Stimulated activated CD8-positive, alpha-beta memory T cell treated with anti-CD3 and anti-CD28 coated beads, Interleukin-12 subunit alpha, Interleukin-12 subunit beta, amount 100 ng/mL, for 1 hour (primary cell): Measurements from ENCODE around the gene LSM14B.
"Not testable (repeated sequence)": the region's sequence is repeated elsewhere in the genome, so short reads cannot be mapped to it uniquely, and the experiment has no call there.

Experiments
- DNase-seq: peaks from one replicate; pipeline ENCODE4 v3.0.0-alpha.2; 2020; ENCODE audit warnings: low read depth

Gene LSM14B

GRCh38 chr20:62121776-62122653 lies at the start of gene LSM14B:
LSM14B (plus strand) TSS chr20:62122475; CDS start chr20:62122667, 192 bp downstream.
- DNase-seq = peak; percentile 90

GRCh38 chr20:62073323-62073722 lies 49.0 kb upstream of the LSM14B start:
- no peak for DNase-seq

GRCh38 chr20:62079166-62079565 lies 43.1 kb upstream of the LSM14B start:
- DNase-seq = no peak

GRCh38 chr20:62080249-62080990 lies 41.9 kb upstream of the LSM14B start:
- no peak for DNase-seq

- no peak for DNase-seq
These were observed 39.0 kb upstream of the LSM14B start for GRCh38 chr20:62083312-62083711.

- not testable (repeated sequence) for DNase-seq
These were observed 38.1 kb upstream of the LSM14B start for GRCh38 chr20:62084224-62084623.

GRCh38 chr20:62085206-62085605 lies 37.1 kb upstream of the LSM14B start:
- no peak for DNase-seq

GRCh38 chr20:62087227-62087626 lies 35.0 kb upstream of the LSM14B start:
- no peak for DNase-seq

GRCh38 chr20:62087632-62088031 lies 34.6 kb upstream of the LSM14B start:
- no peak for DNase-seq

GRCh38 chr20:62088258-62089127 lies 33.8 kb upstream of the LSM14B start:
- no peak for DNase-seq

GRCh38 chr20:62089393-62089792 lies 32.9 kb upstream of the LSM14B start:
- no peak for DNase-seq

- no peak for DNase-seq
These were observed 25.6 kb upstream of the LSM14B start for GRCh38 chr20:62096421-62097380.

GRCh38 chr20:62097881-62098407 lies 24.3 kb upstream of the LSM14B start:
- no peak for DNase-seq

- DNase-seq = no peak
These were observed 21.2 kb upstream of the LSM14B start for GRCh38 chr20:62101078-62101477.

GRCh38 chr20:62103508-62104233 lies 18.6 kb upstream of the LSM14B start:
- no peak for DNase-seq

- no peak for DNase-seq
These were observed 18.0 kb upstream of the LSM14B start for GRCh38 chr20:62104234-62104789.

GRCh38 chr20:62104791-62105345 lies 17.4 kb upstream of the LSM14B start:
- DNase-seq = no peak

GRCh38 chr20:62105592-62105991 lies 16.7 kb upstream of the LSM14B start:
- DNase-seq = no peak

GRCh38 chr20:62111148-62111547 lies 11.1 kb upstream of the LSM14B start:
- DNase-seq = no peak
